Measurements from ENCODE around the gene SLC25A51. TPM values are rescaled to one million over a fixed set of nuclear protein-coding genes. Genes with fewer than 3 reads are reported as not detected.

The SLC25A51 gene
- polyA plus RNA-seq, 1 donor (not counting 4 experiments of a cell fraction or from before 2014, with no cell fraction given), result 22.2 TPM

DNA sequence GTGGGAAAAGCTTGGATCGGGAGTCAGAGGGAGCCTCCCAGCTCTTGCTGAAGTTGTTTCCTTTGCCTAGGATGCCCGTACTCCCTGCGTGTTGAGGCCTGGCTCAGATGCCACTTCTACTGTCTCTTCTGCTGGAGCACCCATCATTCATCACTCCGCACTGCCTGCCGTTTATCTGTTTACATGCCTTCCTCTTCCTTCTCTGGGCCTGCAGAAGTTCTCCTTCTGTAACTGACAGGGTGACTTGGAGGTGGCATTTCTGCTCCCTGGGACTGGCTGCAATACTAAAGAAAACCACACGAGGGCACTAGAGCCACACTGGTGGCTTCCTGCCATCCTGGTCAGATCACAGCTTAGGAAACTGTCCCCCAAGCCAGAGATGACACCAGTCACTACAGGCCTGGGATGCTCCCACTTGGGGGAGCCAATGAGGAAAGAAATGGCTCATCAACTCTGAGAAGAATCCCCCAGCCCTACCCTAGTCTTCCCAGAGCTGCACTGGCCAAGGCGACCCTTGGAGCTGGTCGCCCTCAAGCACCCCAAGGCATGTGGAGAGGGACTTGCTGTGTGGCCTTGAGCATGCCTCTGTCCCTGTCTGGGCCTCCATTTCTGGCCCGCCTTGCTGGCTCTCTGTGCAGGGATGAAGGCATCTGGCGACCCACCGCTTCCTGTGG is 9.7 kb upstream of the SLC25A51 start:
- dilution Hi-C loops (cut with MboI; ENCODE audit: extremely low pct_ligation_motif_present, low sequenced_read_pairs), result no loop called here
- TF ChIP-seq, protein P1, sequence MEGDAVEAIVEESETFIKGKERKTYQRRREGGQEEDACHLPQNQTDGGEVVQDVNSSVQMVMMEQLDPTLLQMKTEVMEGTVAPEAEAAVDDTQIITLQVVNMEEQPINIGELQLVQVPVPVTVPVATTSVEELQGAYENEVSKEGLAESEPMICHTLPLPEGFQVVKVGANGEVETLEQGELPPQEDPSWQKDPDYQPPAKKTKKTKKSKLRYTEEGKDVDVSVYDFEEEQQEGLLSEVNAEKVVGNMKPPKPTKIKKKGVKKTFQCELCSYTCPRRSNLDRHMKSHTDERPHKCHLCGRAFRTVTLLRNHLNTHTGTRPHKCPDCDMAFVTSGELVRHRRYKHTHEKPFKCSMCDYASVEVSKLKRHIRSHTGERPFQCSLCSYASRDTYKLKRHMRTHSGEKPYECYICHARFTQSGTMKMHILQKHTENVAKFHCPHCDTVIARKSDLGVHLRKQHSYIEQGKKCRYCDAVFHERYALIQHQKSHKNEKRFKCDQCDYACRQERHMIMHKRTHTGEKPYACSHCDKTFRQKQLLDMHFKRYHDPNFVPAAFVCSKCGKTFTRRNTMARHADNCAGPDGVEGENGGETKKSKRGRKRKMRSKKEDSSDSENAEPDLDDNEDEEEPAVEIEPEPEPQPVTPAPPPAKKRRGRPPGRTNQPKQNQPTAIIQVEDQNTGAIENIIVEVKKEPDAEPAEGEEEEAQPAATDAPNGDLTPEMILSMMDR (optimal IDR thresholded peaks at IDR 0.05 in 1 of 3, IDR thresholded peaks at IDR 0.05 in 1 of 3, conservative IDR thresholded peaks at IDR 0.05 in 1 of 3; ENCODE audit: extremely low read depth in 1 of 3, insufficient read depth in 2 of 3, low read length in 3 of 3), result peak in 2 of 3 experiments; percentile 92 to 97
- no peak for TF ChIP-seq EZH2 (IDR thresholded peaks at IDR 0.05; ENCODE audit: low read length)
- Histone ChIP-seq H3K79me2 (ENCODE audit: control insufficient read depth, insufficient read depth, low read length) (no peaks in the 10 kb centered on the region), H3K27me3 (ENCODE audit: control insufficient read depth, extremely low read depth, insufficient read depth, low read length) (no peaks in the 10 kb centered on the region), H3K4me3 (ENCODE audit: control insufficient read depth in 2 of 3, extremely low read depth in 1 of 3, insufficient read depth in 2 of 3, low read depth in 1 of 3, low read length in 3 of 3) (no peak overlapping the region), H3K4me2 (ENCODE audit: control insufficient read depth, extremely low read depth, insufficient read depth, low read depth, low read length) (peak overlapping the region; percentile 20), H3K9ac (ENCODE audit: control insufficient read depth, extremely low read depth, insufficient read depth, low read length) (no peak overlapping the region), H3K27ac (ENCODE audit: control insufficient read depth, insufficient read depth, low read length) (no peak overlapping the region), H2AFZ (ENCODE audit: control insufficient read depth, low read length) (no peak overlapping the region), H3K36me3 (ENCODE audit: control insufficient read depth in 2 of 2, extremely low read depth in 1 of 2, insufficient read depth in 2 of 2, low read length in 2 of 2) (peaks cover 13 to 14% of the 10 kb centered on the region in 2 experiments), H3K9me1 (ENCODE audit: control insufficient read depth, extremely low read depth, insufficient read depth, low read length) (no peaks in the 10 kb centered on the region), H3K9me3 (ENCODE audit: control insufficient read depth, low read depth, low read length) (no peaks in the 10 kb centered on the region), H4K20me1 (ENCODE audit: control insufficient read depth, extremely low read depth, insufficient read depth, low read length) (no peaks in the 10 kb centered on the region), H3K4me1 (ENCODE audit: control insufficient read depth, extremely low read depth, insufficient read depth, low read length) (peaks cover 8% of the 10 kb centered on the region)
- FAIRE-seq (peak; percentile 68), DNase-seq (ENCODE audit: low read depth, low spot score) (peak; percentile 64)

DNA sequence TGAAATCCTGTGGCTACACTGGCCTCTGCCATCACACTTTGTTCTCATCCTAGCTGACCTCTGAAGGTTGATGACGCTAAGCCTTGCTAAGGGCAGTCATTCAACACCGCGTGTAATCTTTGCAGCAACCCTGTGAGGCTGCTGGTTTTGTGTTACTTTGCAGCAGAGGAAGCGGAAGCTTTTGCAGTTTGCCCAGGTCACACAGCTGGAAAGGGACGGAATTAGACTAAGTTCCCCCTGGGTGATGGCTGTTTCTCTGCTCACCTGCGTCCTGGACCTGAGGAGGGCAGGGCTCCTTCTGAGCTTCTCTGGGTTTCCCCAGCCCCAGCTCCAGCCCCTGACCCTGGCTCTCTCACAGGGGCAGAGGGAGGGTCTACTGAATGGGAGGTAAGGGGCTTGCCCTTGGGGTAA is 7.3 kb upstream of the SLC25A51 start:
- dilution Hi-C loops (cut with MboI; ENCODE audit: extremely low pct_ligation_motif_present, low sequenced_read_pairs), result no loop called here
- Histone ChIP-seq H3K9ac (ENCODE audit: control insufficient read depth, extremely low read depth, insufficient read depth, low read length) (no peak overlapping the region), H3K4me3 (ENCODE audit: control insufficient read depth in 2 of 3, extremely low read depth in 1 of 3, insufficient read depth in 2 of 3, low read depth in 1 of 3, low read length in 3 of 3) (no peak overlapping the region), H3K9me1 (ENCODE audit: control insufficient read depth, extremely low read depth, insufficient read depth, low read length) (no peaks in the 10 kb centered on the region), H4K20me1 (ENCODE audit: control insufficient read depth, extremely low read depth, insufficient read depth, low read length) (no peaks in the 10 kb centered on the region), H3K4me2 (ENCODE audit: control insufficient read depth, extremely low read depth, insufficient read depth, low read depth, low read length) (no peak overlapping the region), H3K9me3 (ENCODE audit: control insufficient read depth, low read depth, low read length) (no peaks in the 10 kb centered on the region), H3K27ac (ENCODE audit: control insufficient read depth, insufficient read depth, low read length) (no peak overlapping the region), H2AFZ (ENCODE audit: control insufficient read depth, low read length) (no peak overlapping the region), H3K27me3 (ENCODE audit: control insufficient read depth, extremely low read depth, insufficient read depth, low read length) (no peaks in the 10 kb centered on the region), H3K36me3 (ENCODE audit: control insufficient read depth in 2 of 2, extremely low read depth in 1 of 2, insufficient read depth in 2 of 2, low read length in 2 of 2) (peaks cover 0 to 2% of the 10 kb centered on the region in 2 experiments), H3K79me2 (ENCODE audit: control insufficient read depth, insufficient read depth, low read length) (no peaks in the 10 kb centered on the region), H3K4me1 (ENCODE audit: control insufficient read depth, extremely low read depth, insufficient read depth, low read length) (peaks cover 8% of the 10 kb centered on the region)
- TF ChIP-seq, protein P1 (optimal IDR thresholded peaks at IDR 0.05 in 1 of 3, IDR thresholded peaks at IDR 0.05 in 1 of 3, conservative IDR thresholded peaks at IDR 0.05 in 1 of 3; ENCODE audit: extremely low read depth in 1 of 3, insufficient read depth in 2 of 3, low read length in 3 of 3), result no peak
- TF ChIP-seq EZH2 (IDR thresholded peaks at IDR 0.05; ENCODE audit: low read length), result no peak
- DNase-seq (ENCODE audit: low read depth, low spot score) (no peak), FAIRE-seq (no peak)

Measured in keratinocyte (primary cell).